ENCODE results near the gene FAM221B. TPM values are rescaled to one million over a fixed set of nuclear protein-coding genes. Genes with fewer than 3 reads are reported as not detected.

FAM221B gene
- total and polyA plus RNA-seq, 2 experiments from 2014 or later, result 0.47 TPM; not detected in 1

DNA sequence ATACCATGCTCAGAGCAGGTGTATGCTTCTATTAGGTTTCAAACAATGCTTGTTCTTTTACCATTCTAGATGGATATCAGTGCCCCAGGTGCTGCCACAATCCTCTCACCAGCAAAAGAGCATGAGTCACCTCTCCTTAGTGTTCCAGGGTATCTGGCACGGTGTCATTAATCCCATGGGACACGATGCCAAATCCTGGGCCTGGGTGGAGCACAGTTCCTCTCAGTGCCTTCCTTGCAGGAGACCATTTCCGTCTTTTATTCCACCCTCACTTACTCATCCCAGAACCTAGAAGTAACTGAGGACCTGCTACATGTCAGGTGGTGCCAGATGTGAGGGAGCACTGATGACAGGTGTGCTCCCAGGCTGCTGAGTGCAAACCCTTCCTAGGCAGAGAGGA is 43.0 kb upstream of the FAM221B start (continued):
- no peak for TF ChIP-seq EZH2phosphoT487 (IDR thresholded peaks at IDR 0.05; ENCODE audit: unreplicated experiment)

DNA sequence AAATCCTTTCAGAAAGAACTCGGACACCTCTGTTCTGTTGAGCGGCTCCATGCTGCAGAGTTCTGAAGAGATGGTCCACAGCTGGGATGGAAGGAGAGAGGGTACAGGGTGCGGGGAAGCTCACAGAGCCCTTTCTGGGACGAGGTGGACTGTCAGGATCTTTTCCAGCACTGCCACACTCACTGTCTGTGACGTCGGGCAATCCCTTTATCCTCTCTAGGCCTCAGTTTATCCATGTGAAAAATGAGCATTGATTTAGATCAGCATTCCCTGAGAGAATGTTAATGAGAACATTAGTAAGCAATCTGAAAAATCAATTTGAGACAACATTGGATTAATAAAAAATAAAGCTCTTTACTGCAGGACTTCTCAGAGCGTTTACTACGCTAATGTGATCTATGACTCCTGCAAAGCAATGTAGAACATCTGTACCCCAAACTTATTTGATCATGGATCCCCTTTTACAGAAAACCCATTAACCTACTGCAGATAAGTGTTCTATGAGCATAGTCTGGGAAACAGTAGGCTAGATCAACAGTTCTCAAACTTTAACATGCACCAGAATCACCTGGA is 41.9 kb upstream of the FAM221B start, which contains the start of gene OR13J1:
TSS of gene OR13J1 (minus strand) at position 51 of the 573 bp plus-strand sequence. CDS start at position 51, 0 bp downstream.
- H4K20me1 ChIP-seq (replicated peaks; ENCODE audit: insufficient read depth), result no peaks in the 10 kb centered on the region
- H3K27ac ChIP-seq (ENCODE audit: low read depth), result no peak within 1 kb of the TSS
- H3K4me2 ChIP-seq, result no peak within 1 kb of the TSS
- peaks cover 7% of the 10 kb centered on the region; the same call in 1 of the 2 replicates for H3K4me1 ChIP-seq (ENCODE audit: insufficient read depth)
- no peaks in the 10 kb centered on the region for H3K79me2 ChIP-seq (replicated peaks; ENCODE audit: insufficient read depth)
- H3F3A ChIP-seq (replicated peaks; ENCODE audit: low read depth), result no peaks in the 10 kb centered on the region
- ATAC-seq, result no peak
- no peak within 1 kb of the TSS for H3K27ac Mint-ChIP-seq
- peaks cover 3% of the 10 kb centered on the region; the same call in 1 of the 3 replicates for H3K36me3 Mint-ChIP-seq (ENCODE audit: low read depth)
- H3K4me1 Mint-ChIP-seq, result peaks cover 16% of the 10 kb centered on the region
- H3K27me3 ChIP-seq (ENCODE audit: insufficient read depth), result no peaks in the 10 kb centered on the region
- peaks cover 5% of the 10 kb centered on the region; the same call in 1 of the 2 replicates for H3K9me2 ChIP-seq (ENCODE audit: insufficient read depth)
- H3K4me3 Mint-ChIP-seq, result no peak within 1 kb of the TSS
- H3K36me3 ChIP-seq (ENCODE audit: insufficient read depth), result no peaks in the 10 kb centered on the region
- no peak for TF ChIP-seq ZNF331 (CRISPR knock-in tag; IDR thresholded peaks at IDR 0.05; ENCODE audit: low read depth)
- no peak within 1 kb of the TSS for H2AFZ ChIP-seq
- no peak for DNase-seq (ENCODE audit: low spot score)
- peaks cover 12% of the 10 kb centered on the region for H3K27me3 Mint-ChIP-seq (ENCODE audit: insufficient read depth, low read depth, poor library complexity)
- no peak within 1 kb of the TSS for H3K4me3 ChIP-seq
- H3K9me3 Mint-ChIP-seq, result 0 out of 3 replicates have a peak, but pooled peaks cover under 1% of the 10 kb centered on the region

DNA sequence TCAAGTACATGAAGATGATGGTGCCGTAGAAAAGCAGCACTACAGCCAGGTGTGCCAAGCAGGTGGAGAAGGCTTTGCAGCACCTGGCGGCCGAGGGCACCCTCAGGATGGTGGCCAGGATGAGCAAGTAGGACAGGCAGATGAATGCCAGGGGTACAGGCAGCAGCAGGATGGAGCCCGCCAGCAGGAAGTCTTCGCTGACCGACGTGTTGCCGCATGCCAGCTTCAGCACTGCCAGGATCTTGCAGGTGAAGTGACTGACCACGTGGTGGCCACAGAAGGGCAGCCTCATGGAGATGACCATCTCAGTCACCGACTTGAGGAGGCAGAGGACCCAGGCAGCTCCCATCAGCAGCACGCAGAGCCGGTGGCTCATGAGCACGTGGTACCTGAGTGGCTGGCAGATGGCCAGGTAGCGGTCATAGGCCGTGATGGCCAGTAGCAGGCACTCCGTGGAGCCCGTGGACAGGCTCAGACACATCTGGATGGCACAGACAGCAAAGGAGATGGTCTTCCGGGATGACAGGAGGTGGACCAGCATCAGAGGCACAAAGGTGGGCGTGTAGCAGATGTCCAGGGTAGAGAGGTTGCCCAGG is 41.2 kb upstream of the FAM221B start:
- Histone ChIP-seq H3K27ac (ENCODE audit: low read depth) (no peak overlapping the region), H3K79me2 (replicated peaks; ENCODE audit: insufficient read depth) (no peaks in the 10 kb centered on the region), H4K20me1 (replicated peaks; ENCODE audit: insufficient read depth) (no peaks in the 10 kb centered on the region), H3K36me3 (ENCODE audit: insufficient read depth) (no peaks in the 10 kb centered on the region), H3K4me3 (no peak overlapping the region), H3K4me1 (ENCODE audit: insufficient read depth) (peaks cover 10% of the 10 kb centered on the region; the same call in 1 of the 2 replicates), H3K27me3 (ENCODE audit: insufficient read depth) (no peaks in the 10 kb centered on the region), H3K9me2 (ENCODE audit: insufficient read depth) (peaks cover 5% of the 10 kb centered on the region; the same call in 1 of the 2 replicates), H3K4me2 (no peak overlapping the region), H3F3A (replicated peaks; ENCODE audit: low read depth) (no peaks in the 10 kb centered on the region), H2AFZ (no peak overlapping the region)
- Mint-ChIP-seq H3K27ac (no peak overlapping the region), H3K36me3 (ENCODE audit: low read depth) (peaks cover 3% of the 10 kb centered on the region; the same call in 1 of the 3 replicates), H3K27me3 (ENCODE audit: insufficient read depth, low read depth, poor library complexity) (peaks cover 12% of the 10 kb centered on the region), H3K4me1 (peaks cover 16% of the 10 kb centered on the region), H3K9me3 (no peaks in the 10 kb centered on the region), H3K4me3 (no peak overlapping the region)
- DNase-seq (ENCODE audit: low spot score) (no peak), ATAC-seq (no peak)
- no peak for TF ChIP-seq POLR2AphosphoS5 (IDR thresholded peaks at IDR 0.05; ENCODE audit: low read depth)
- no peak for TF ChIP-seq EZH2phosphoT487 (IDR thresholded peaks at IDR 0.05; ENCODE audit: unreplicated experiment)
- TF ChIP-seq, protein P1, sequence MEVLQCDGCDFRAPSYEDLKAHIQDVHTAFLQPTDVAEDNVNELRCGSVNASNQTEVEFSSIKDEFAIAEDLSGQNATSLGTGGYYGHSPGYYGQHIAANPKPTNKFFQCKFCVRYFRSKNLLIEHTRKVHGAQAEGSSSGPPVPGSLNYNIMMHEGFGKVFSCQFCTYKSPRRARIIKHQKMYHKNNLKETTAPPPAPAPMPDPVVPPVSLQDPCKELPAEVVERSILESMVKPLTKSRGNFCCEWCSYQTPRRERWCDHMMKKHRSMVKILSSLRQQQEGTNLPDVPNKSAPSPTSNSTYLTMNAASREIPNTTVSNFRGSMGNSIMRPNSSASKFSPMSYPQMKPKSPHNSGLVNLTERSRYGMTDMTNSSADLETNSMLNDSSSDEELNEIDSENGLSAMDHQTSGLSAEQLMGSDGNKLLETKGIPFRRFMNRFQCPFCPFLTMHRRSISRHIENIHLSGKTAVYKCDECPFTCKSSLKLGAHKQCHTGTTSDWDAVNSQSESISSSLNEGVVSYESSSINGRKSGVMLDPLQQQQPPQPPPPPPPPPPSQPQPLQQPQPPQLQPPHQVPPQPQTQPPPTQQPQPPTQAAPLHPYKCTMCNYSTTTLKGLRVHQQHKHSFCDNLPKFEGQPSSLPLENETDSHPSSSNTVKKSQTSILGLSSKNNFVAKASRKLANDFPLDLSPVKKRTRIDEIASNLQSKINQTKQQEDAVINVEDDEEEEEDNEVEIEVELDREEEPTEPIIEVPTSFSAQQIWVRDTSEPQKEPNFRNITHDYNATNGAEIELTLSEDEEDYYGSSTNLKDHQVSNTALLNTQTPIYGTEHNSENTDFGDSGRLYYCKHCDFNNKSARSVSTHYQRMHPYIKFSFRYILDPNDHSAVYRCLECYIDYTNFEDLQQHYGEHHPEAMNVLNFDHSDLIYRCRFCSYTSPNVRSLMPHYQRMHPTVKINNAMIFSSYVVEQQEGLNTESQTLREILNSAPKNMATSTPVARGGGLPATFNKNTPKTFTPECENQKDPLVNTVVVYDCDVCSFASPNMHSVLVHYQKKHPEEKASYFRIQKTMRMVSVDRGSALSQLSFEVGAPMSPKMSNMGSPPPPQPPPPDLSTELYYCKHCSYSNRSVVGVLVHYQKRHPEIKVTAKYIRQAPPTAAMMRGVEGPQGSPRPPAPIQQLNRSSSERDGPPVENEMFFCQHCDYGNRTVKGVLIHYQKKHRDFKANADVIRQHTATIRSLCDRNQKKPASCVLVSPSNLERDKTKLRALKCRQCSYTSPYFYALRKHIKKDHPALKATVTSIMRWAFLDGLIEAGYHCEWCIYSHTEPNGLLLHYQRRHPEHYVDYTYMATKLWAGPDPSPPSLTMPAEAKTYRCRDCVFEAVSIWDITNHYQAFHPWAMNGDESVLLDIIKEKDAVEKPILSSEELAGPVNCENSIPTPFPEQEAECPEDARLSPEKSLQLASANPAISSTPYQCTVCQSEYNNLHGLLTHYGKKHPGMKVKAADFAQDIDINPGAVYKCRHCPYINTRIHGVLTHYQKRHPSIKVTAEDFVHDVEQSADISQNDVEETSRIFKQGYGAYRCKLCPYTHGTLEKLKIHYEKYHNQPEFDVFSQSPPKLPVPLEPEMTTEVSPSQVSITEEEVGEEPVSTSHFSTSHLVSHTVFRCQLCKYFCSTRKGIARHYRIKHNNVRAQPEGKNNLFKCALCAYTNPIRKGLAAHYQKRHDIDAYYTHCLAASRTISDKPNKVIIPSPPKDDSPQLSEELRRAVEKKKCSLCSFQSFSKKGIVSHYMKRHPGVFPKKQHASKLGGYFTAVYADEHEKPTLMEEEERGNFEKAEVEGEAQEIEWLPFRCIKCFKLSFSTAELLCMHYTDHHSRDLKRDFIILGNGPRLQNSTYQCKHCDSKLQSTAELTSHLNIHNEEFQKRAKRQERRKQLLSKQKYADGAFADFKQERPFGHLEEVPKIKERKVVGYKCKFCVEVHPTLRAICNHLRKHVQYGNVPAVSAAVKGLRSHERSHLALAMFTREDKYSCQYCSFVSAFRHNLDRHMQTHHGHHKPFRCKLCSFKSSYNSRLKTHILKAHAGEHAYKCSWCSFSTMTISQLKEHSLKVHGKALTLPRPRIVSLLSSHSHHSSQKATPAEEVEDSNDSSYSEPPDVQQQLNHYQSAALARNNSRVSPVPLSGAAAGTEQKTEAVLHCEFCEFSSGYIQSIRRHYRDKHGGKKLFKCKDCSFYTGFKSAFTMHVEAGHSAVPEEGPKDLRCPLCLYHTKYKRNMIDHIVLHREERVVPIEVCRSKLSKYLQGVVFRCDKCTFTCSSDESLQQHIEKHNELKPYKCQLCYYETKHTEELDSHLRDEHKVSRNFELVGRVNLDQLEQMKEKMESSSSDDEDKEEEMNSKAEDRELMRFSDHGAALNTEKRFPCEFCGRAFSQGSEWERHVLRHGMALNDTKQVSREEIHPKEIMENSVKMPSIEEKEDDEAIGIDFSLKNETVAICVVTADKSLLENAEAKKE (CRISPR knock-in tag; IDR thresholded peaks at IDR 0.05), result no peak
- TF ChIP-seq STAT1 (IDR thresholded peaks at IDR 0.05; ENCODE audit: unreplicated experiment), result no peak
- TF ChIP-seq JUNB (IDR thresholded peaks at IDR 0.05; ENCODE audit: unreplicated experiment), result no peak
- TF ChIP-seq ZNF114 (CRISPR knock-in tag; IDR thresholded peaks at IDR 0.05), result no peak
- TF ChIP-seq, protein P2, sequence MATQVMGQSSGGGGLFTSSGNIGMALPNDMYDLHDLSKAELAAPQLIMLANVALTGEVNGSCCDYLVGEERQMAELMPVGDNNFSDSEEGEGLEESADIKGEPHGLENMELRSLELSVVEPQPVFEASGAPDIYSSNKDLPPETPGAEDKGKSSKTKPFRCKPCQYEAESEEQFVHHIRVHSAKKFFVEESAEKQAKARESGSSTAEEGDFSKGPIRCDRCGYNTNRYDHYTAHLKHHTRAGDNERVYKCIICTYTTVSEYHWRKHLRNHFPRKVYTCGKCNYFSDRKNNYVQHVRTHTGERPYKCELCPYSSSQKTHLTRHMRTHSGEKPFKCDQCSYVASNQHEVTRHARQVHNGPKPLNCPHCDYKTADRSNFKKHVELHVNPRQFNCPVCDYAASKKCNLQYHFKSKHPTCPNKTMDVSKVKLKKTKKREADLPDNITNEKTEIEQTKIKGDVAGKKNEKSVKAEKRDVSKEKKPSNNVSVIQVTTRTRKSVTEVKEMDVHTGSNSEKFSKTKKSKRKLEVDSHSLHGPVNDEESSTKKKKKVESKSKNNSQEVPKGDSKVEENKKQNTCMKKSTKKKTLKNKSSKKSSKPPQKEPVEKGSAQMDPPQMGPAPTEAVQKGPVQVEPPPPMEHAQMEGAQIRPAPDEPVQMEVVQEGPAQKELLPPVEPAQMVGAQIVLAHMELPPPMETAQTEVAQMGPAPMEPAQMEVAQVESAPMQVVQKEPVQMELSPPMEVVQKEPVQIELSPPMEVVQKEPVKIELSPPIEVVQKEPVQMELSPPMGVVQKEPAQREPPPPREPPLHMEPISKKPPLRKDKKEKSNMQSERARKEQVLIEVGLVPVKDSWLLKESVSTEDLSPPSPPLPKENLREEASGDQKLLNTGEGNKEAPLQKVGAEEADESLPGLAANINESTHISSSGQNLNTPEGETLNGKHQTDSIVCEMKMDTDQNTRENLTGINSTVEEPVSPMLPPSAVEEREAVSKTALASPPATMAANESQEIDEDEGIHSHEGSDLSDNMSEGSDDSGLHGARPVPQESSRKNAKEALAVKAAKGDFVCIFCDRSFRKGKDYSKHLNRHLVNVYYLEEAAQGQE (IDR thresholded peaks at IDR 0.05; ENCODE audit: unreplicated experiment), result no peak

Data from GM23338 (cell line).